Stimulated activated CD4-positive, alpha-beta T cell treated with anti-CD3 and anti-CD28 coated beads, Interleukin-12 subunit alpha, Interleukin-12 subunit beta, amount 100 ng/mL, for 4 hours (primary cell): ENCODE results near the gene LZTR1.
"Not testable (repeated sequence)": the region's sequence is repeated elsewhere in the genome, so short reads cannot be mapped to it uniquely, and the experiment has no call there.

Experiments
- DNase-seq: peaks from one replicate; pipeline ENCODE4 v3.0.0-alpha.2; 2020

The LZTR1 gene

DNA sequence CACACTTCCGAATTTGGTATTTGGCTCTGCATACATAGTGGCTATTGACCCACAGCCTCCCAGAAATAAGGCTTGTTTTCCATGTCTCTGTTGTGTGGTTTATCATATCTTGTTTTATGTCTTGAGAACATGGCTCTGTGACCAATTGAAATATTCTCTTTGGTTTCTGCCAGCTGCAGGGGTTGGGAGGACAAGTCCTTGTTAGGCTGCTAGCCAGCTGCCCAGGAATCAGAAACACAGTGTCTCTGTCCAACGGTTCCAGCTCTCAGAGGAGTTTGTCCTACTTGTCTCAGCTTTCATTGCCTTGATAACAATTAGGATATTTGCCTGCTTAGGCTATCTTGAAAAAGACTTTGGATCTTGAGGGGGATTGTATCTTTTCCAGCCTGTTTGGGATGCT is 56.3 kb downstream of the LZTR1 start:
- DNase-seq: no peak

DNA sequence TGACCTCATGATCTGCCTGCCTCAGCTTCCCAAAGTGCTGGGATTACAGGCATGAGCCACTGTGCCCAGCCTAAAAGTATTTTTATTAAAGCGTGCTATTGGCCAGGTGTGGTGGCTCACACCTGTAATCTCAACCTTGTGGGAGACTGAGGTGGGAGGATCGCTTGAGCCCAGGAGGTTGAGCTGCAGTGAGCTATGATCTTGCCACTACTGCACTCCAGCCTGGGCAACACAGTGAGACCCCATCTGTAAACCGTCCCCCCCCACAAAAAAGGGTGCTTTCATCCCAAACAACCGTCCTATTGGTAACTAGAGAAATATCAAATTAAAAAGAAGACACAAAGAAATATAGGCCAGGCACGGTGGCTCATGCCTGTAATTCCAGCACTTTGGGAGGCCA is 57.1 kb downstream of the LZTR1 start:
- not testable (repeated sequence) for DNase-seq

DNA sequence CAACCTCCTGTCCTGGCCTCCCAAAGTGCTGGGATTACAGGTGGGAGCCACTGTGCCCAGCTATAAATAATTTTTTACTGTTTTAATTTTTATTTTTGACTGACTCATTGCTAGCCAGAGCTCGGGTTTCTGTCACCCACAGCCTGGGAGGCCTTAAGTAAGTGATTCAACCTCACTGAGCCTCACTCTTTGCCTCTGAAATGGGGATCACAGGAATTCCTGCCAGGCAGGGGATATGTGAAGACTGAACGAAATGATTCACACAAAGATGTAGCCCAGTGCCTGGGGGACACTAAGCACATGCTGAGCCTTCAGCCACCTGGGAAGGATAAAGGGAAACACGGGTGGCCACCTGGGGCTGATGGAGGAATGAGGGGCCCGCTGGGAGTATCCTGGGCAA is 59.8 kb downstream of the LZTR1 start:
- DNase-seq: no peak

DNA sequence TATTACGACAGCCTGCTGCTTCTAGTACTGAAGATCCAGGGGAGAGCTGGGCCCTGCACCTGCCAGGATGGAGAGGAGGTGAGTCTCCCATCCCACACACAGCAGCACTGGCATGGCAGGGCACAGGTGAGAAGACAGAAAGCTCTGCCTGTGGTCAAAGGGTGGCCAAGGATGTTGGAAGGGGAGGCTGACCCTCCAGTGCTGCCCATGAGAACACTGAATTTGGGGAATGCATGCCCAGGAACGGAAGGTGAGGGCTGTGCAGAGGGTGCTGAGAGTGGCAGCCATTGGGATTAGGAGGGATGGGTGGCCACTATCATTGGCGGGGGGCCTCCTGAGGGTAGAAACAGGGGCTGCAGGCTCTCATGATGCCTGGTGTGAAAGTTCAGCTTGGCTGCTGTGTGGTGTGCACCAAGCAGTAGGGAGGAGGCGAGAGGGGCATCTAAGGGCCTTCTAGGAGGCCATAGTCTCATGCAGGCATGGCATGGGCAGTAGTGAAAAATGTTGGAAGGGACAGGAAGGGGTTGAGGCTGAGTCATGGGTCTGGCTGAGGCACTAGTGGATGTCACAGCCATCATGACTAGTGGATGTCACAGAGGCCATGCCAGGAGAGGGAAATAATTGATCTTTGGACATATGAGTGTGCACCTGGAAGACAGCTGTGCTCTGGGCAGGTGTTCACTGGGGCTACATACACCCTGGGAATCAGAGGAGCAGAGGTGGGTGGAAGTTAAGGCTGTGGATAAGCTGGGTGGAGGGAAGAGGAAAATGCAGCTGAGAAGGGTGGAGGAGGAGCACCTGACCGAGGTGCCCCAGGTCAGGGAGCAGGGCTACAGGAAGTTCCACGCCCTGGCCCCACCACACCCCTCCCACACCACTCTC is 61.1 kb downstream of the LZTR1 start:
- no peak for DNase-seq

DNA sequence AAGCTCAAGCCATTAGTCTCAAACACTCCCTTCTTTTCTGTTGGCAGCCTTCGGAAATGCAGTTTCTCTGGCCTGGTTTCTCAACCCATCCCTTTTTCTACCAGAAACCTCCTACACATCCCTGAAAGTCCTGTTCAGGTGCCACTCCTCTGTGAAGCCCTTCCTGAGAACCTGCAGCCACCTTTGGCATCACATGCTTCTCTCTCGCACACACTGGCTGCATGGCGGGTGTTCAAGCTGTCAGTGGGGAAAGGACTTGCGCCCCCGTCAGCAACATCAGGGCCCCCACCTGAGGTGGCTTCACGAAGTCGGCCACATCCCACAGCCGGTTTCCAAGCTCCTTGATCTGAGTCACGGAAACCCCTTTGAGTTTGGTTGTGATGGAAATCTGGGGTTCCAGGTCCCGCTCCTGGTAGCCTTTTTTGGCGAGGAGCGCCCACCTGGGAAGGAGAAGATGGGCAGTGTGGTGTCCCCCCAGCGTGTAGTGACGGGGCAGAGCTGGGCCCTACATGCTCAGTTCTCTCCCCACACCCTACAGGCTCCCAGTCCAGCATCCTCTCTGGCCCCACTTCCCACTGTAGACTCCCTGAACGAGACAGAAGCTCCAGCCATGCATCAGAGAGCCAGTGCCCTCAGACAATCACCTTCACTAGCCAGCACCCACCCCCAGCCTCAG is 61.9 kb downstream of the LZTR1 start:
- no peak for DNase-seq

DNA sequence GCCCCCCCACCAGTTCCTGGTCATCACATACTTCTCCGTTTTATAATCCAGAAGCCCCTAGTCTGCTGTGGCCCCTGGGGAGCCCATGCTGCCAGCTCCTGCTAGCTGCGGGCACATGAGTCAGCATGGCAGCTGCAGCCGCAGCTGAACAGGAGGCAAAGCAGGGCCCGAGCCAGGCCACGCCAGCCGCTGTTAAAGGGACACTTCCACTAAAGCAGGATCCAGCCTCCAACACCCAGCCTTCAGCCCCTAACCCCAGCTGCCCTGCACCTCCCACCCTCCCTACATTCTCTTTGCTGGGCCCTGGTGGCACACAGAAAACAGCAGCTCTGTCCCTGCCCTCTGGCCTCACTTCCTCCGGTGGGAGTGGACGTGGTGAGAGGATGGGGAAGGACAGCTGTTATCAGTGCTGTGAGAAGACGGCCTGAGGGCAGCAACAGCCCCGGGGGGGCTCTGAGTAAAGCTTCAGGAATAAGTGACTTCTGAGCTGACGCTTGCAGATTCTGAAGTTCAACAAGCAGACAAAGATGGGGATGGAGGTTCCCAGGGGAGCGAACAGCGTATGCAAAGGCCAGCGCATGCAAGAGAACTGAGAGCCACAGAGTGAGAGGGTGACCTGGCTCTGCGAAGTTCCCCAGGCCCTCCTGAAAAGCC is 63.0 kb downstream of the LZTR1 start:
- no peak for DNase-seq

DNA sequence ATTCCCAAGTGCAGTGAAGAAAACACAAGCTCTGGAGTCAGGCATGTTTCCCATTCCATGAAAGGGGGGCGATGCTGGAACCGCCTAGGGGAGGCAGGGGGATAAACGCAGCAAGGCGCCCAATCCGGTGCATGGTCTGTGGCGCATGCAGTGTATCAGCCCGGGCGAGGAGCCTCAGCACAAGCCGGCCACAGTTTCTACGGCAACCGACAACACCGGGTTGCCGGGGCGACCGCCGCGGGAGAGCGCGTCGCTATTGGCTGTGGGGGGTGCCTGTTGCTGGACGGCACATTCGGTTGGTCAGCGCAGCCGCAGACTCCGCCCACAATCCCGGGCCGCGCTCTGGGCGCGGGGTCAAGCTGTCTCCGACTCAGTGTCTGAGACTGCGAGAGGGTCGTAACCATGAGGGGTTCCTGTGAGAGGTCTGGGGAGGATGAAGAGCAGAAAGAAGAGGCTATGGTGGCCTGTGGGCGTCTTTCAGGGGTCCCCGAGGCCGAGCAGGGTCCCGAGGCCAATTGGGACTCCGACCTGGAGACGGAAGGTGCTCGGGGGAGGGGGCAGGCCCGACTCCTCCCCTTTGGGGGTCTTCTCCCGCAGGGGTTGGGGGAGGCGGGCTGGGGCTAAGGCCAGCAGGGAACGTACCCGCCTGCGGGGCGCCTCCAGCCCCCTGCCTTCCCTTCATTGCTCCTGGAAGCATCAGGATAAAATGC is 63.6 kb downstream of the LZTR1 start, which contains the start of gene LRRC74B:
Gene LRRC74B, plus strand, starts transcription at position 362 of the 710 bp plus-strand sequence. Its CDS starts 41 bp downstream, at position 403.
- peak; percentile 57 for DNase-seq

DNA sequence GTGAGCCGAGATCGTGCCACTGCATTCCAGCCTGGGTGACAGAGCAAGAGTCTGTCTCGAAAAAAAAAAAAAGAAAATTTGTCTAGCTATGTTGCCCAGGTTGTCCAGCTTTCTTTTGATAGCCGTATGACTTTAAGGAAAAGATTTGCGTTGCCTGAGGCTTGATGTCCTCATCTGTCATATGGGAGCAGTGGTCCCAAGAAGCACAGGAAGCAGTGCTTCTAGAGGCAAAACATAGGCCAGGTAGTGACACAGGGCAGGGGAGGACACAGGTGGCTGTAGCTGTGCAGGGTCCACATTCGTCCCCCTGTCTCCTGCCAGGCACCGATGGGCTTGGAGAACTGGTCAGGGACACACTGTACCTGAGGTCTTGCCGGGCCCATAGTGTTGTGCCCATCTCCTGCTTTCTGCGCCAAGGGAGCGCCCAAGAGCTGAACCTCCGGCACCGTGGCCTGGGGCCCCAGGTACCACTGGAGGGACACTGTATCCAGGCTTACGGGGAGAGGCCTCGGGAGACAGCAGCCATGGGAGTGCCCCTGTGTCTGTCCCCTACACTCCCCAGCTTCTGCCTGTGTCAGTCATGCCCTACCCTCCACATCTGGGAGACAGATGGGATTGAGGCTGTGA is 65.1 kb downstream of the LZTR1 start:
- no peak for DNase-seq

DNA sequence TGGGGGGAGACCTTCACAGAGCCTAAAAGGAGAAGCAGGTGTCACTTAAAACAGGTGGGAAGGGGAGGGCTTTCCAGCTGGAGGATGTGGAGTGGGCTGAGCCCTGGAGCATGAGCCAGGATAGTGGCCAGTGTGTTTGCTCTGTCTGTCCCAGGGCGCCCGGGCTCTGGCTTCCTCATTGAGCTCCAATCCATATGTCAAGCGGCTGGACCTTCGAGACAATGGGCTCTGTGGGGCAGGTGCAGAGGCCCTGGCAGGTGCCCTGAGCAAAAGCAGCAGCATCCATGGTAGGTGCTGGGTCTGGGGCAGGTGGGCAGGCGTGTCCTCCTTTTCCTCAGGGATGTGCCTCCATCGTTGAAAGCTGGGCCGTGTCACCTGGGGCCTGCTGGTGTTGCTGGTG is 65.6 kb downstream of the LZTR1 start:
- no peak for DNase-seq

DNA sequence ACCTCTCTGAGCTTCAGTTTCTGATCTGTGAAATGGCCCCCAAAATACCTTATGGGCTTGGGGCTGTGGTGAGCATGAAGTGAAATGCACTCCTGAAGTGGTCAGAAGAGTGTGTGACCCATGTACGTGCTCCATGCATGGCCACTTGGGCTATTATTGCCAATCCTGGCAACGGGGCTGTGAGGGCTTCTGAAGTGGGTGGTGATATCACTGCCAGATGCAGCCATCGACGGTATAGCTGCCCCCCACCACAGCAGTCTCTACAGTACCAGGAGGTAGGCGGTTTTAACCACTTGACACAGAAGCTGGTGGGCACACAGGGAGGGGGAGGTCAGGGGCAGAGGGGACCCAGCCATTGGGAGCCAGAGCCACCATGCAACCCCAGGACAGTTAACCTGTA is 66.4 kb downstream of the LZTR1 start:
- not testable (repeated sequence) for DNase-seq
